ENCODE measurements around the gene OR4F6.

- TF ChIP-seq CTCF (IDR thresholded peaks at IDR 0.05) (no peak), POLR2AphosphoS5 (IDR thresholded peaks at IDR 0.05) (no peak)
Measured at GRCh38 chr15:101772921-101773320, 30.4 kb upstream of the OR4F6 start.

Measured in prostate gland (tissue), 2 donors.